ENCODE data around the gene NECTIN2.
"Not testable (repeated sequence)": the region's sequence is repeated elsewhere in the genome, so short reads cannot be mapped to it uniquely, and the experiment has no call there.

NECTIN2 gene

DNA sequence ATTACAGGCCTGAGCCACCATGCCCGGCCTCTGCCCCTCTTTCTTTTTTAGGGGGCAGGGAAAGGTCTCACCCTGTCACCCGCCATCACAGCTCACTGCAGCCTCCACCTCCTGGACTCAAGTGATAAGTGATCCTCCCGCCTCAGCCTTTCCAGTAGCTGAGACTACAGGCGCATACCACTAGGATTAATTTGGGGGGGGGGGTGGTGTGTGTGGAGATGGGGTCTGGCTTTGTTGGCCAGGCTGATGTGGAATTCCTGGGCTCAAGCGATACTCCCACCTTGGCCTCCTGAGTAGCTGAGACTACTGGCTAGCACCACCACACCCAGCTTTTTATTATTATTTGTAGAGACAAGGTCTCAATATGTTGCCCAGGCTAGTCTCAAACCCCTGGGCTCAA is 63.7 kb downstream of the NECTIN2 start:
- TF ChIP-seq TAF1 (IDR thresholded peaks at IDR 0.05; ENCODE audit: borderline replicate concordance, insufficient read depth, low read length) = no peak

DNA sequence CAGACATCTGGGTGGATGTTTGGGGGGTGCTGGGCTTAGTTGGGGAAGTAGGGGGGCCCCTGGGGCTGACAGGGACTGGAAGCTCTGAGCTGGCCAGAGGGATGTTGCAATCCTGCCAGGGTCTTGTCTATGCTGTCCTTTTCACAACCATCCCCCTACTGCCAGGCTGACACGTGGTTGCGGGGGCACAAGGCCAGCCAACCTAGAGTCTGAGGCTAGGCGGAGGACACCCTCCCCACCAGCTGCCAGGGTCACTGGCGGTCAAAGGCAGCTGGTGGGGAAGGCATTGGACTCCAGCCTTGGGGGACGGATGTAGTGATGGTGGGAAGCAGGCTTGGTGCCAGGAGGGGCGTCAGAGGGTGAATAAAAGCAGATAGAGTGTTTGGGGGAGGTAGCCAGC is 66.8 kb downstream of the NECTIN2 start:
- TF ChIP-seq, protein P1, sequence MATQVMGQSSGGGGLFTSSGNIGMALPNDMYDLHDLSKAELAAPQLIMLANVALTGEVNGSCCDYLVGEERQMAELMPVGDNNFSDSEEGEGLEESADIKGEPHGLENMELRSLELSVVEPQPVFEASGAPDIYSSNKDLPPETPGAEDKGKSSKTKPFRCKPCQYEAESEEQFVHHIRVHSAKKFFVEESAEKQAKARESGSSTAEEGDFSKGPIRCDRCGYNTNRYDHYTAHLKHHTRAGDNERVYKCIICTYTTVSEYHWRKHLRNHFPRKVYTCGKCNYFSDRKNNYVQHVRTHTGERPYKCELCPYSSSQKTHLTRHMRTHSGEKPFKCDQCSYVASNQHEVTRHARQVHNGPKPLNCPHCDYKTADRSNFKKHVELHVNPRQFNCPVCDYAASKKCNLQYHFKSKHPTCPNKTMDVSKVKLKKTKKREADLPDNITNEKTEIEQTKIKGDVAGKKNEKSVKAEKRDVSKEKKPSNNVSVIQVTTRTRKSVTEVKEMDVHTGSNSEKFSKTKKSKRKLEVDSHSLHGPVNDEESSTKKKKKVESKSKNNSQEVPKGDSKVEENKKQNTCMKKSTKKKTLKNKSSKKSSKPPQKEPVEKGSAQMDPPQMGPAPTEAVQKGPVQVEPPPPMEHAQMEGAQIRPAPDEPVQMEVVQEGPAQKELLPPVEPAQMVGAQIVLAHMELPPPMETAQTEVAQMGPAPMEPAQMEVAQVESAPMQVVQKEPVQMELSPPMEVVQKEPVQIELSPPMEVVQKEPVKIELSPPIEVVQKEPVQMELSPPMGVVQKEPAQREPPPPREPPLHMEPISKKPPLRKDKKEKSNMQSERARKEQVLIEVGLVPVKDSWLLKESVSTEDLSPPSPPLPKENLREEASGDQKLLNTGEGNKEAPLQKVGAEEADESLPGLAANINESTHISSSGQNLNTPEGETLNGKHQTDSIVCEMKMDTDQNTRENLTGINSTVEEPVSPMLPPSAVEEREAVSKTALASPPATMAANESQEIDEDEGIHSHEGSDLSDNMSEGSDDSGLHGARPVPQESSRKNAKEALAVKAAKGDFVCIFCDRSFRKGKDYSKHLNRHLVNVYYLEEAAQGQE (IDR thresholded peaks at IDR 0.05; ENCODE audit: insufficient read depth in 1 of 2, low read depth in 2 of 2, low read length in 2 of 2) = no peak
- no peak for TF ChIP-seq POLR2AphosphoS5 (IDR thresholded peaks at IDR 0.05; ENCODE audit: low read depth, low read length)
- no peak for TF ChIP-seq SIN3A (IDR thresholded peaks at IDR 0.05; ENCODE audit: borderline replicate concordance, insufficient read depth, low read length)
- no peak for TF ChIP-seq FOXP2 (optimal IDR thresholded peaks at IDR 0.05; ENCODE audit: borderline replicate concordance, extremely low read depth, extremely low read length, insufficient read depth)
- TF ChIP-seq TAF1 (IDR thresholded peaks at IDR 0.05; ENCODE audit: borderline replicate concordance, insufficient read depth, low read length) = no peak

DNA sequence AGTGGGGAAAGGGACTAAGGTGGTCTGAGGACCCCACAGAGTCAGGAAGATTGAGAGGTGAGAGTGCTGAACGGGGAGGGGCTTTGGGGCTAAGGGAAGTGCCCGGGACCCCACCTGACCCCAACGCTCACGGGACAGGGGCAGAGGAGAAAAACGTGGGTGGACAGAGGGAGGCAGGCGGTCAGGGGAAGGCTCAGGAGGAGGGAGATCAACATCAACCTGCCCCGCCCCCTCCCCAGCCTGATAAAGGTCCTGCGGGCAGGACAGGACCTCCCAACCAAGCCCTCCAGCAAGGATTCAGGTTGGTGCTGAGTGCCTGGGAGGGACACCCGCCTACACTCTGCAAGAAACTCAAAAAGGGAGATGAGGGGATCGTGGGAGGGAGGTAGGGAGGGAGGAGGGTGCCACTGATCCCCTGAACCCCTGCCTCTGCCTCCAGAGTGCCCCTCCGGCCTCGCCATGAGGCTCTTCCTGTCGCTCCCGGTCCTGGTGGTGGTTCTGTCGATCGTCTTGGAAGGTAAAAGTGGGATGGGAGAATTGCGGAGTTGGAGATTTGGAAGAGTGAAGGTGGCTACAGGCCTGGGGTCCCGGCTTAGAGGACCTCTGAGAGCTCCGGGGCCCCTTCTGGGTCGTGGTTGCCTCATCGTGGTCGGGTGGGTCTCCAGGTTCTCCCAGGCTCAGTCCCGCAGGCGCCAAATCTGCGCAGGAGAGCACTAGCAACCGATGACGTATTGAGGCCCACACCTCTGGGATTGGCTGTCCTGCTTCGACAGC is 68.5 kb downstream of the NECTIN2 start, which contains the start of gene APOC1:
TSS of gene APOC1 (plus strand) at position 176 of the 774 bp plus-strand sequence. CDS start at position 460, 284 bp downstream.
- TF ChIP-seq SIN3A (IDR thresholded peaks at IDR 0.05; ENCODE audit: borderline replicate concordance, insufficient read depth, low read length); TAF1 (IDR thresholded peaks at IDR 0.05; ENCODE audit: borderline replicate concordance, insufficient read depth, low read length); FOXP2 (optimal IDR thresholded peaks at IDR 0.05; ENCODE audit: borderline replicate concordance, extremely low read depth, extremely low read length, insufficient read depth): not testable (repeated sequence)

DNA sequence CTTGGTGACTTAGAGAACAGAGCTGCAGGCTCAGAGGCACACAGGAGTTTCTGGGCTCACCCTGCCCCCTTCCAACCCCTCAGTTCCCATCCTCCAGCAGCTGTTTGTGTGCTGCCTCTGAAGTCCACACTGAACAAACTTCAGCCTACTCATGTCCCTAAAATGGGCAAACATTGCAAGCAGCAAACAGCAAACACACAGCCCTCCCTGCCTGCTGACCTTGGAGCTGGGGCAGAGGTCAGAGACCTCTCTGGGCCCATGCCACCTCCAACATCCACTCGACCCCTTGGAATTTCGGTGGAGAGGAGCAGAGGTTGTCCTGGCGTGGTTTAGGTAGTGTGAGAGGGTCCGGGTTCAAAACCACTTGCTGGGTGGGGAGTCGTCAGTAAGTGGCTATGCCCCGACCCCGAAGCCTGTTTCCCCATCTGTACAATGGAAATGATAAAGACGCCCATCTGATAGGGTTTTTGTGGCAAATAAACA is 78.2 kb downstream of the NECTIN2 start:
- TF ChIP-seq, protein P1 (IDR thresholded peaks at IDR 0.05; ENCODE audit: insufficient read depth in 1 of 2, low read depth in 2 of 2, low read length in 2 of 2) = no peak
- TF ChIP-seq FOXP2 (optimal IDR thresholded peaks at IDR 0.05; ENCODE audit: borderline replicate concordance, extremely low read depth, extremely low read length, insufficient read depth) = no peak
- no peak for TF ChIP-seq SIN3A (IDR thresholded peaks at IDR 0.05; ENCODE audit: borderline replicate concordance, insufficient read depth, low read length)
- no peak for TF ChIP-seq TAF1 (IDR thresholded peaks at IDR 0.05; ENCODE audit: borderline replicate concordance, insufficient read depth, low read length)
- TF ChIP-seq POLR2AphosphoS5 (IDR thresholded peaks at IDR 0.05; ENCODE audit: low read depth, low read length) = no peak

DNA sequence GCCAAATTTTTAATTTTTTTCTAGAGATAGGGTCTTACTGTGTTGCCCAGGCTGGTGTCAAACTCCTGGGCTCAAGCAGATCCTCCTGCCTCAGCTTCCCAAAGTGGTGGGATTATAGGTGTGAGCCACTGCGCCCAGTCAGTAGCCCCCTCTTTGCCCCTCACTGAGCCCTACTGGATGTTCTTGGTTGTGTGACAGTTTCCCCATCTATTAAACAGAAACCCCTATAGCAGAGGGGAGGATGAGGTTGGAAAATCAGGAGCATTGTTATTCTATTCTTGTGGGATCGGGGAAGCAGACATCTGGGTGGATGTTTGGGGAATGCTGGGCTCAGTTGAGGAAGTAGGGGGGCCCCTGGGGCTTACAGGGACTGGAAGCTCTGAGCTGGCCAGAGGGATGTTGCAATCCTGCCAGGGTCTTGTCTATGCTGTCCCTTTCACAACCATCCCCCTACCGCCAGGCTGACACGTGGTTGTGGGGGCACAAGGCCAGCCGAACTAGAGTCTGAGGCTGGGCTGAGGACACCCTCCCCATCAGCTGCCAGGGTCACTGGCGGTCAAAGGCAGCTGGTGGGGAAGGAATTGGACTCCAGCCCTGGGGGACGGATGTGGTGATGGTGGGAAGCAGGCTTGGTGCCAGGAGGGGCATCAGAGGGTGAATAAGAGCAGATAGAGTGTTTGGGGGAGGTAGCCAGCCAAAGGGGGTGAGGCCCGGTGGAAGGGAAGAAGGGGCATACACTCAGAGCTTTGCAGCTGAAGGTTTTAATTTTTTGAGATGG is 79.2 kb downstream of the NECTIN2 start:
- TF ChIP-seq FOXP2 (optimal IDR thresholded peaks at IDR 0.05; ENCODE audit: borderline replicate concordance, extremely low read depth, extremely low read length, insufficient read depth) (no peak), SIN3A (IDR thresholded peaks at IDR 0.05; ENCODE audit: borderline replicate concordance, insufficient read depth, low read length) (no peak), POLR2AphosphoS5 (IDR thresholded peaks at IDR 0.05; ENCODE audit: low read depth, low read length) (no peak), TAF1 (IDR thresholded peaks at IDR 0.05; ENCODE audit: borderline replicate concordance, insufficient read depth, low read length) (no peak)
- TF ChIP-seq, protein P1 (IDR thresholded peaks at IDR 0.05; ENCODE audit: insufficient read depth in 1 of 2, low read depth in 2 of 2, low read length in 2 of 2) = no peak
